ENCODE measurements around the gene STAT3. TPM values are rescaled to one million over a fixed set of nuclear protein-coding genes. Genes with fewer than 3 reads are reported as not detected.

STAT3 gene
- total and polyA plus RNA-seq, 9 of the 15 experiments (the other 6 are each of a cell fraction or from before 2014, with no cell fraction given) = 90.0 to 179 (median 114) TPM

- peaks cover 18 to 31% of the 10 kb centered on the region in 2 experiments; a peak in 4 of 5 replicates for H3K4me1 ChIP-seq (replicated peaks in 1 of 2; ENCODE audit: control insufficient read depth in 2 of 2, insufficient read depth in 2 of 2, low read length in 2 of 2)
- TF ChIP-seq SMARCB1 (IDR thresholded peaks at IDR 0.05; ENCODE audit: insufficient read length, low read depth) = peak; percentile 47
- TF ChIP-seq PTBP1 (IDR thresholded peaks at IDR 0.05; ENCODE audit: low read depth, low read length) = 0 out of 2 replicates have a peak, but pooled peaks have one; percentile 45
- no peak for TF ChIP-seq ZNF174 (CRISPR knock-in tag; IDR thresholded peaks at IDR 0.05)
- ATAC-seq (no peak), FAIRE-seq (no peak), DNase-seq (ENCODE audit: extremely low read depth in 1 of 4, low spot score in 3 of 4) (no peak)
- CTCF ChIA-PET (ENCODE audit: low intra/inter-chr PET ratio) = no interaction called here
- peaks cover 4% of the 10 kb centered on the region; the same call in 2 of the 3 replicates for H3K36me3 ChIP-seq (ENCODE audit: control insufficient read depth, insufficient read depth, low read length)
- peaks cover 18% of the 10 kb centered on the region; the same call in 1 of the 2 replicates for H4K20me1 ChIP-seq (replicated peaks; ENCODE audit: control insufficient read depth, insufficient read depth, low read length)
- WGBS (ENCODE audit: insufficient coverage, low coverage, missing lambda C conversion rate) = 83% methylated on average over 7 of the region's 7 CpGs
- H3K9me3 ChIP-seq (replicated peaks; ENCODE audit: control insufficient read depth, insufficient read depth, low read depth, low read length) = no peaks in the 10 kb centered on the region
- BruUV-seq (replicated peaks) = no TSS peak
- no peak overlapping the region for H3K4me3 ChIP-seq
- in situ Hi-C loops (cut with MboI) (no loop called here), intact Hi-C loops (cut with micrococcal nuclease) (no loop called here)
- no peak overlapping the region for H2AFZ ChIP-seq (ENCODE audit: low read depth, low read length)
- no peak overlapping the region; a peak in 1 of 4 replicates for H3K9ac ChIP-seq (ENCODE audit: insufficient read depth in 1 of 2, low read depth in 2 of 2, low read length in 2 of 2)
- peaks cover 75% of the 10 kb centered on the region for H3K79me2 ChIP-seq (ENCODE audit: control insufficient read depth, insufficient read depth, low read length)
- no peaks in the 10 kb centered on the region for H3K27me3 ChIP-seq (ENCODE audit: control insufficient read depth in 2 of 2, insufficient read depth in 2 of 2, low read length in 2 of 2)
- POLR2A ChIA-PET = interaction anchor here (0.6 to 1.6 kb wide), 4 partner anchors 9 to 66 kb away, joined by 3 to 5 read pairs (median 4); no protein-coding TSS in a partner anchor
- H3K9me1 ChIP-seq (ENCODE audit: control insufficient read depth, insufficient read depth, low read length) = peaks cover 5% of the 10 kb centered on the region
- peak overlapping the region; percentile 24; the same call in 1 of the 3 replicates for H3K27ac ChIP-seq (ENCODE audit: extremely low read depth, low read depth, low read length)
- no peak overlapping the region for H3K4me2 ChIP-seq (ENCODE audit: insufficient read depth, low read length)
Observed at GRCh38 chr17:42362245-42362961, 25.8 kb downstream of the STAT3 start.

- CTCF ChIA-PET (ENCODE audit: low intra/inter-chr PET ratio) = no interaction called here
- peaks cover 76% of the 10 kb centered on the region for H3K79me2 ChIP-seq (ENCODE audit: control insufficient read depth, insufficient read depth, low read length)
- no peak overlapping the region for H3K4me3 ChIP-seq
- ATAC-seq (0 out of 3 replicates have a peak, but pooled peaks have one; percentile 17), FAIRE-seq (no peak), DNase-seq (ENCODE audit: extremely low read depth in 1 of 4, low spot score in 3 of 4) (no peak)
- no peak overlapping the region for H3K9ac ChIP-seq (ENCODE audit: insufficient read depth in 1 of 2, low read depth in 2 of 2, low read length in 2 of 2)
- no TSS peak for BruUV-seq (replicated peaks)
- in situ Hi-C loops (cut with MboI) (no loop called here), intact Hi-C loops (cut with micrococcal nuclease) (no loop called here)
- no peak overlapping the region for H3K4me2 ChIP-seq (ENCODE audit: insufficient read depth, low read length)
- H3K27ac ChIP-seq (ENCODE audit: extremely low read depth, low read depth, low read length) = no peak overlapping the region; the same call in 2 of the 3 replicates
- H3K36me3 ChIP-seq (ENCODE audit: control insufficient read depth, insufficient read depth, low read length) = peaks cover 4% of the 10 kb centered on the region; the same call in 2 of the 3 replicates
- no peaks in the 10 kb centered on the region for H3K27me3 ChIP-seq (ENCODE audit: control insufficient read depth in 2 of 2, insufficient read depth in 2 of 2, low read length in 2 of 2)
- no peaks in the 10 kb centered on the region for H3K9me3 ChIP-seq (replicated peaks; ENCODE audit: control insufficient read depth, insufficient read depth, low read depth, low read length)
- 23% methylated on average over 2 of the region's 2 CpGs for WGBS (ENCODE audit: insufficient coverage, low coverage, missing lambda C conversion rate)
- no peak overlapping the region for H2AFZ ChIP-seq (ENCODE audit: low read depth, low read length)
- POLR2A ChIA-PET = interaction anchor here (0.7 to 1.6 kb wide), 3 partner anchors 9 to 16 kb away, joined by 3 to 5 read pairs (median 4); no protein-coding TSS in a partner anchor
- peaks cover 5% of the 10 kb centered on the region for H3K9me1 ChIP-seq (ENCODE audit: control insufficient read depth, insufficient read depth, low read length)
- peaks cover 18% of the 10 kb centered on the region; the same call in 1 of the 2 replicates for H4K20me1 ChIP-seq (replicated peaks; ENCODE audit: control insufficient read depth, insufficient read depth, low read length)
- H3K4me1 ChIP-seq (replicated peaks in 1 of 2; ENCODE audit: control insufficient read depth in 2 of 2, insufficient read depth in 2 of 2, low read length in 2 of 2) = peaks cover 12 to 27% of the 10 kb centered on the region in 2 experiments; a peak in 4 of 5 replicates
- TF ChIP-seq, protein P1, sequence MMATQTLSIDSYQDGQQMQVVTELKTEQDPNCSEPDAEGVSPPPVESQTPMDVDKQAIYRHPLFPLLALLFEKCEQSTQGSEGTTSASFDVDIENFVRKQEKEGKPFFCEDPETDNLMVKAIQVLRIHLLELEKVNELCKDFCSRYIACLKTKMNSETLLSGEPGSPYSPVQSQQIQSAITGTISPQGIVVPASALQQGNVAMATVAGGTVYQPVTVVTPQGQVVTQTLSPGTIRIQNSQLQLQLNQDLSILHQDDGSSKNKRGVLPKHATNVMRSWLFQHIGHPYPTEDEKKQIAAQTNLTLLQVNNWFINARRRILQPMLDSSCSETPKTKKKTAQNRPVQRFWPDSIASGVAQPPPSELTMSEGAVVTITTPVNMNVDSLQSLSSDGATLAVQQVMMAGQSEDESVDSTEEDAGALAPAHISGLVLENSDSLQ (IDR thresholded peaks at IDR 0.05) = peak; percentile 27; the same call in 1 of the 2 replicates
- TF ChIP-seq NR2C2 (CRISPR knock-in tag; IDR thresholded peaks at IDR 0.05) (no peak), NR2C2 (tag; IDR thresholded peaks at IDR 0.05) (0 out of 2 replicates have a peak, but pooled peaks have one; percentile 23), SMARCB1 (IDR thresholded peaks at IDR 0.05; ENCODE audit: insufficient read length, low read depth) (no peak)
- TF ChIP-seq, protein P2, sequence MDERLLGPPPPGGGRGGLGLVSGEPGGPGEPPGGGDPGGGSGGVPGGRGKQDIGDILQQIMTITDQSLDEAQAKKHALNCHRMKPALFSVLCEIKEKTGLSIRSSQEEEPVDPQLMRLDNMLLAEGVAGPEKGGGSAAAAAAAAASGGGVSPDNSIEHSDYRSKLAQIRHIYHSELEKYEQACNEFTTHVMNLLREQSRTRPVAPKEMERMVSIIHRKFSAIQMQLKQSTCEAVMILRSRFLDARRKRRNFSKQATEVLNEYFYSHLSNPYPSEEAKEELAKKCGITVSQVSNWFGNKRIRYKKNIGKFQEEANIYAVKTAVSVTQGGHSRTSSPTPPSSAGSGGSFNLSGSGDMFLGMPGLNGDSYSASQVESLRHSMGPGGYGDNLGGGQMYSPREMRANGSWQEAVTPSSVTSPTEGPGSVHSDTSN (CRISPR knock-in tag; IDR thresholded peaks at IDR 0.05; ENCODE audit: low read depth) = no peak
- TF ChIP-seq, protein P2 (tag; conservative IDR thresholded peaks at IDR 0.05; ENCODE audit: low read depth) = 0 out of 2 replicates have a peak, but pooled peaks have one; percentile 56
Observed at GRCh38 chr17:42361781-42362186, 26.5 kb downstream of the STAT3 start.
